Testis (tissue), 3 donors: ENCODE measurements around the gene KIR2DL4. TPM values are rescaled to one million over a fixed set of nuclear protein-coding genes. Genes with fewer than 3 reads are reported as not detected.
"Not testable (repeated sequence)": the region's sequence is repeated elsewhere in the genome, so short reads cannot be mapped to it uniquely, and the experiment has no call there.

Experiments used
- DNase-seq: peaks from one replicate; pipeline ENCODE4 v3.0.0-alpha.2; 2019
- H3K27ac ChIP-seq, 2 donors: fragments of 200-600 bp; sonication (generic); one replicate each; pipeline ENCODE4 v1.5.1; 2019
- H3K27me3 ChIP-seq: fragments of 200-600 bp; sonication (generic); one replicate; pipeline ENCODE4 v1.5.1; 2019
- H3K36me3 ChIP-seq: fragments of 200-600 bp; sonication (generic); one replicate; pipeline ENCODE4 v1.5.1; 2017; ENCODE audit warnings: low read depth; ENCODE audit errors: missing control alignments
- H3K4me1 ChIP-seq: fragments of 200-600 bp; sonication (generic); one replicate; pipeline ENCODE4 v1.5.1; 2019
- H3K4me3 ChIP-seq, 2 donors: fragments of 200-600 bp; sonication (generic); one replicate each; pipeline ENCODE4 v1.5.1; 2017 to 2019
- H3K9me3 ChIP-seq: fragments of 200-600 bp; sonication (generic); one replicate; pipeline ENCODE4 v1.5.1; 2017
- CTCF ChIP-seq, 3 experiments: fragments of 450-650 bp in 2 of 3; fragments of 200-600 bp in 1 of 3; sonication (generic) in 1 of 3; IDR thresholded peaks; one replicate each; pipeline ENCODE4 v1.5.1; 2016 to 2019; ENCODE audit warnings: antibody characterized with exemption in 3 of 3, mild to moderate bottlenecking in 2 of 3, moderate library complexity in 1 of 3
- POLR2A ChIP-seq: fragments of 450-650 bp; IDR thresholded peaks from one replicate; pipeline ENCODE4 v1.6.1; 2017; ENCODE audit warnings: antibody characterized with exemption, mild to moderate bottlenecking, moderate library complexity
- WGBS, 2 donors: methylation state at CpG; one replicate each; pipeline ENCODE4 v1.1.5; 2018; 5-methylcytosine and 5-hydroxymethylcytosine counted together
- intact Hi-C: fragments of 100-400 bp; cut with DNase I; formaldehyde crosslinking; loops from one replicate; pipeline ENCODE4 v1.15.1; 2023; ENCODE audit warnings: low total_unique reads
- polyA plus RNA-seq: library from polyadenylated mRNA; stranded (reverse); fragments of 350-450 nt; fragmentation: Illumina TruSeq; extraction: RNeasy Lipid Tissue Mini Kit (QIAGEN cat#74804); gene quantifications from one replicate; pipeline ENCODE4 v1.2.3, GENCODE V29; 2014; ENCODE audit warnings: low read depth, low replicate concordance; ENCODE audit not compliant: insufficient read depth
- total RNA-seq, 2 donors: library from RNA; depleted of rRNA; stranded (reverse); fragments of >200 nt; gene quantifications; one replicate each; pipeline ENCODE4 v1.2.3, GENCODE V29; 2016

The KIR2DL4 gene
- total and polyA plus RNA-seq, 3 donors from 2014 or later = 0.31 TPM; not detected in 2

- H3K27me3 ChIP-seq, H3K9me3 ChIP-seq, H3K27ac ChIP-seq, DNase-seq, H3K4me3 ChIP-seq, intact Hi-C loops, H3K4me1 ChIP-seq, H3K36me3 ChIP-seq: not testable (repeated sequence)
- WGBS, 2 donors = 71 to 92% methylated on average over 8 of the region's 8 CpGs
Measured at GRCh38 chr19:54843171-54843570, 39.8 kb downstream of the KIR2DL4 start.

GRCh38 chr19:54850061-54850640 is 46.7 kb downstream of the KIR2DL4 start, which contains the start of gene KIR3DL2:
Gene KIR3DL2 (plus strand): TSS chr19:54850443. CDS start chr19:54850476, 33 bp downstream.
- H3K4me1 ChIP-seq, H3K36me3 ChIP-seq, intact Hi-C loops, H3K27me3 ChIP-seq, DNase-seq, H3K9me3 ChIP-seq, H3K4me3 ChIP-seq, H3K27ac ChIP-seq: not testable (repeated sequence)
- 87% methylated on average over 16 of the region's 16 CpGs for WGBS, 2 donors

- Histone ChIP-seq H3K4me3 (no peak overlapping the region), H3K4me1 (no peaks in the 10 kb centered on the region)
- no peak for DNase-seq
Measured at GRCh38 chr19:54850930-54851329, 47.5 kb downstream of the KIR2DL4 start.

GRCh38 chr19:54851353-54851752 is 47.9 kb downstream of the KIR2DL4 start:
- intact Hi-C loops = no loop called here
- Histone ChIP-seq H3K27ac (no peak overlapping the region), H3K4me3 (no peak overlapping the region), H3K27me3 (no peaks in the 10 kb centered on the region), H3K36me3 (no peaks in the 10 kb centered on the region), H3K4me1 (no peaks in the 10 kb centered on the region), H3K9me3 (no peaks in the 10 kb centered on the region)
- no peak for TF ChIP-seq POLR2A
- TF ChIP-seq CTCF (IDR thresholded peaks at IDR 0.05) = no peak
- whole genome bisulfite sequencing, 2 donors = 80 to 87% methylated on average over 6 to 7 of the region's 7 CpGs
- no peak for DNase-seq

More at GRCh38 chr19:54850930-54851329, 47.5 kb downstream of the KIR2DL4 start:
- no peaks in the 10 kb centered on the region for H3K27me3 ChIP-seq
- no peaks in the 10 kb centered on the region for H3K36me3 ChIP-seq
- no peak for TF ChIP-seq CTCF (IDR thresholded peaks at IDR 0.05)
- no peak for TF ChIP-seq POLR2A
- no peak overlapping the region for H3K27ac ChIP-seq
- no peaks in the 10 kb centered on the region for H3K9me3 ChIP-seq
- intact Hi-C loops = no loop called here
- 67 to 86% methylated on average over 1 to 2 of the region's 2 CpGs for WGBS, 2 donors

GRCh38 chr19:54855241-54855640 is 51.8 kb downstream of the KIR2DL4 start:
- WGBS, 2 donors = 70 to 76% methylated on average over 1 of the region's 1 CpG
- H3K9me3 ChIP-seq, H3K4me3 ChIP-seq, H3K36me3 ChIP-seq, DNase-seq, intact Hi-C loops, H3K27ac ChIP-seq, H3K27me3 ChIP-seq, H3K4me1 ChIP-seq: not testable (repeated sequence)

- WGBS, 2 donors = 82 to 95% methylated on average over 3 of the region's 3 CpGs
- H3K9me3 ChIP-seq, H3K27me3 ChIP-seq, H3K27ac ChIP-seq, H3K4me1 ChIP-seq, H3K4me3 ChIP-seq, intact Hi-C loops, DNase-seq, H3K36me3 ChIP-seq: not testable (repeated sequence)
Measured at GRCh38 chr19:54858476-54858875, 55.1 kb downstream of the KIR2DL4 start.

GRCh38 chr19:54859421-54859820 is 56.0 kb downstream of the KIR2DL4 start:
- H3K27ac ChIP-seq, H3K4me3 ChIP-seq, DNase-seq, H3K36me3 ChIP-seq, H3K9me3 ChIP-seq, H3K4me1 ChIP-seq, intact Hi-C loops, H3K27me3 ChIP-seq: not testable (repeated sequence)
- WGBS, 2 donors = 69 to 75% methylated on average over 7 of the region's 7 CpGs

- H3K36me3 ChIP-seq, H3K9me3 ChIP-seq, H3K27ac ChIP-seq, H3K4me3 ChIP-seq, intact Hi-C loops, H3K27me3 ChIP-seq, DNase-seq, H3K4me1 ChIP-seq: not testable (repeated sequence)
- WGBS, 2 donors = 100% methylated on average over 1 to 2 of the region's 3 CpGs
Measured at GRCh38 chr19:54863459-54863858, 60.0 kb downstream of the KIR2DL4 start.
